ENCODE measurements around the gene P4HB.

P4HB gene

GRCh38 chr17:81869221-81870130 lies 9.1 kb upstream of the P4HB start:
- DNase-seq, result peak in 4 of 56 donors; percentile 8 to 38 (median 17)

GRCh38 chr17:81868674-81869220 lies 8.4 kb upstream of the P4HB start:
- no peak for DNase-seq

DNA sequence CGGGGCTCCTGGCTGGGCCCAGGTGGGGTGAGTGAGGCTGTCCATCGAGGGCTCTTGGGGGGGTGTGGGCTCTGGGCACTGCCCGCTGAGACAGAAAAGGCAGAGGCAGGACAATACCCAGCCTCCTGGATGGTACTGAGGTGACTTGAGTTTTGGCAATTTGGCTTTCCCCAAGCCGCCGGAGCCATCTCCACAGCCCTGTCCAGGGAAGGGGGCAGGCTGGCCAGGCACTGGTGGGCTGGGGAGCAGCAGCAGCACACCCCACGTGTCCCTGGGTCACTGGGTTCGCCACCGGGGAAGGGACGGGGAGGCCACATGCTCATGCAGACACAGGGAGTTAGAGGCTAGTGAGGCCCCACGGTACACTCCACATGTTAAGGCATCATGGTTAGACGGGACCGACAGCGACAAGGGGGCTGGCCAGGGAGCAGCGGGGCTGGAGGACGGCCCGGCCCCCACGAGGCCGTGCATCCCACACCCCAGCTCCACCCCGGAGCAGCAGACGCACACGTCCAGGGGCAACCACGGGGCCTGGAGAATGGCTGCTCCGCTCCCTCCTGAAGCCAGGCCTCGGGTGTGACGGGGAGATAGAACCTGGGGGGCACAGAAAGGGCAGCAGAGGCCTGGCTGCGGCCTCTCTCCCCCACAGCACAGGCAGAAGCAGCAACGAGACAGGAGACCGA lies 7.8 kb upstream of the P4HB start:
- DNase-seq, result no peak

DNA sequence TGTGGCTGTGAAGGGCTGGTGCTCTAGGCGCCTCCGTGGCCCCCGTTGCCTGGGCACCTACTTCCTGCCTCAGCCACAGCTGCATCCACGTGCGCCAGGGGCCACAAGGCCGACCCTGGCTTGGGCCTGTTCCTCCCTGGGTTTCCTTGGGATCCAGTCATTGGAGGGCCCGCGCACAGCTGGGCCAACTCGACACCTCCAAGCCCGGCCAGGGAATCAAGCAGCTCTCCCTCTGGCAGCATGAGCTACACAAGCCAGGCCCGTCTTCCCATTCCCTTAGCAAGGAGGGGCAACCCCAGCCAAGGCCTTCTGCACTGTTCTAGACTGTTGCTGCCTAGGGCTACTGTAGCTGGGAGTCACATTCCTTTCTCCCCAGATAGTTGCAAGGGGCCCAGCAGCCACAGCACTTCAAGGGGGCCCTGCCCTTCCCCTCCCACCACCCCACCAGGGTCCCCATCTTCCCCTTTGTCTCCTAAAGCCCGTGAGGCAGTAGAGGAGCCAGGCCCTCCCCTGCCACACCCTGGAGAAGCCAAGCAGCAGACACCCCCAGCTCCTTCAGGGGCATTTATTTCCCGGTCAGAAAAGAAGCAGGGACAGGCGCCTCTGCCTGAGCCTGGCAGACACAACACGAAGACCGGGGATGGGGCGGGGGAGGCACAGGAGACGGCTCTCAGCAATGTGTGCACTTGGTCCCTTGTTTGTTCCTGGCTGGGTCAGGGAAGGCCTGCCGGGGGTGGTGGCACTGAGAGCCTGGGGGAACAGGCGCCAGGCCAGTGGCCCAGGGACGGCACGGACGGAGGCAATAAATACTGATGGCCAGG lies 7.0 kb upstream of the P4HB start:
- DNase-seq, result peak in 1 of 56 donors; percentile 14

- DNase-seq, result no peak
These were observed 6.3 kb upstream of the P4HB start for GRCh38 chr17:81866440-81867169.

DNA sequence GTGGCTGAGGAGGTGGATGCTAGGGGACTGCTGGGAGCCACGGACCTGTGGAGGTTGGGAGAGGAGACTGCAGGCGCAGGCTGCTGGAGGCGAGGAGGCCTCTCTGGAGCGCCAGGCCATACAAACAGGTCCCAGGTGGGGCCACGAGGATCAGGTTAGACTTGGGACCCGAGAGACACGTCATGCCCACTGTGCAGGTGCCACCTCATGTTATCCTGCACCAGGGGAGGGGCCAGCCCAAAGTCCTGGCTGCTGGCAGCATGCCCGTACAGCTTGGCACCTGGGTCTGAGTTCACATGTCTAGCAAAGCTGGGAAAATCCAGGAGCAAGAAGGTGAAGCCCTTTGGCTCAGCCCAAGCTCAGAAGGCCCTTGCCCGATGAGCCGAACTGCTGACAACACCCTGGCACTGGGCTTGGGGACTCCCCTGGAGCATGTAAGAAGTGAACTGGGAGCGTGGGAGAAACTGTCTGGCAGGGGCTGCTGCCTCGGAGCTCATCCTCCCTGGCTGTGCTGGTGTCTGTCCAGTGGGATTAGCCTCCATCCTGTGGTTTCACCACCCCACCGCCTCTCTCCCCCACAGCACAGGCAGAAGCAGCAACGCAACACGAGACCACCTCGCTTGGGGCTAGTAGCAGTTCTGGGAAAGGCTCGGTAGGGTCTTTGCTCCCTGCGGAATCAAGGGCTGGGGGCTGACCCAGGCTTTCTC lies 5.6 kb upstream of the P4HB start:
- DNase-seq, result no peak

DNA sequence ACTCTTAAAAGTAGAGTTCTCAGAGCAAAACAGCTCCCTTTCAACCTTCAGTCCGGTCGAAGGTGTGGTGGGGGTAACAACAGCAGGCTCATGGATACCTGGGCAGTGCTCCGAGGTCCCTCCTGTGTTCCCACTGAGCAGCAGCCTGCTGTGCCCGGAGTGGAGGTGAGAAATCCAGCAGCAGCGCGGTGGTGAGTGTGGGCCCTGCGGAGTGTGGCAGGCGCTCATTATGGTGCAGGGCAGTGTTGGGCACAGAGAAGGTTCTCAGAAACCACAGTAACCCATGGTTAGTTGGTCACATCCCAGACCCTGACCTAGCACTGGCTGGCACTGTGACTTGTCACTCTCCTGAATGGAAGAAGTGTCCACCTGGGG lies 5.0 kb upstream of the P4HB start:
- DNase-seq, result no peak

- DNase-seq, result no peak
These were observed 3.8 kb upstream of the P4HB start for GRCh38 chr17:81863833-81864768.

GRCh38 chr17:81863123-81863675 lies 2.9 kb upstream of the P4HB start:
- DNase-seq, result no peak

- peak; percentile 97 to 100 (median 99) for DNase-seq
These were observed 627 bp upstream of the P4HB start for GRCh38 chr17:81860756-81861568.

DNA sequence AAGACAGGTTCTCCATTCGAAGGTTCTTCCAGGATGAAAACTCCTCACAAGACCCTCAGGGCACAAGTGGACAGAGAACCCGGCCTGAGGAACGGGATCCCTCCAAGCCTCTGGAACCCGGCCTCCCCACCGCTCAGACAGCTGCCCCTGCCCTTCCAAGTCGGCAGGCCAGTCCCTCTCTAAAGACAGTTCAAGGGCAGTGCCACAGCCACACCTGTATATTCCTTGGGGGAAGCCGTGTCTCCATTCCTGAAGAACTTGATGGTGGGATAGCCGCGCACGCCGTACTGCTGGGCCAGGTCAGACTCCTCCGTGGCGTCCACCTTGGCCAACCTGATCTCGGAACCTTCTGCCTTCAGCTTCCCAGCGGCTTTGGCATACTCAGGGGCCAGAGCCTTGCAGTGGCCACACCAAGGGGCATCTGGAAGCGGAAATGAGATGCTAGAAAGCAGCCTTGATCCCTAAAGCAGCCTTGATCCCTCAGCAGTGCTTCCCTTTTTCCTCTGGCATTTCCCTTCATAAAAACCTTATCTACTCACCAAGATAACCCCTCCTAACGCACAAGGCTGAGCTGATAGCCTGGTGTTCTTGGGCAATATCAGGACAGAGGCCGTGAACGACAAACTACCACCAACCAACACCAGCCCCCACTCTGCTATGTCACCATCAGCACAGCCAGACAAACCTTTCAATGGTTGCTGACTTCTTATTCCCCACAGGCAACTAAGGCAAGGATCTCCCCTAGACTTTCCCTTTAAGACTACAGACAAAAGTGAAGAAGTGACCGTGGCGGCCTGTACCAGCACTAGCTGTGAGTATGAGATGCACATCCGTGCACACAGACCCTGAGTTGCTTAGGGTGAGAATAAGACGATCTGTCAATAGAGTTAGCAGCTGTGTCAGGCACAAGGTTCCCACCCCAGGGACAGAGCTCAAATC lies 1.1 kb downstream of the P4HB start:
- no peak for DNase-seq

GRCh38 chr17:81858170-81858966 lies 2.0 kb downstream of the P4HB start:
- DNase-seq, result no peak

DNA sequence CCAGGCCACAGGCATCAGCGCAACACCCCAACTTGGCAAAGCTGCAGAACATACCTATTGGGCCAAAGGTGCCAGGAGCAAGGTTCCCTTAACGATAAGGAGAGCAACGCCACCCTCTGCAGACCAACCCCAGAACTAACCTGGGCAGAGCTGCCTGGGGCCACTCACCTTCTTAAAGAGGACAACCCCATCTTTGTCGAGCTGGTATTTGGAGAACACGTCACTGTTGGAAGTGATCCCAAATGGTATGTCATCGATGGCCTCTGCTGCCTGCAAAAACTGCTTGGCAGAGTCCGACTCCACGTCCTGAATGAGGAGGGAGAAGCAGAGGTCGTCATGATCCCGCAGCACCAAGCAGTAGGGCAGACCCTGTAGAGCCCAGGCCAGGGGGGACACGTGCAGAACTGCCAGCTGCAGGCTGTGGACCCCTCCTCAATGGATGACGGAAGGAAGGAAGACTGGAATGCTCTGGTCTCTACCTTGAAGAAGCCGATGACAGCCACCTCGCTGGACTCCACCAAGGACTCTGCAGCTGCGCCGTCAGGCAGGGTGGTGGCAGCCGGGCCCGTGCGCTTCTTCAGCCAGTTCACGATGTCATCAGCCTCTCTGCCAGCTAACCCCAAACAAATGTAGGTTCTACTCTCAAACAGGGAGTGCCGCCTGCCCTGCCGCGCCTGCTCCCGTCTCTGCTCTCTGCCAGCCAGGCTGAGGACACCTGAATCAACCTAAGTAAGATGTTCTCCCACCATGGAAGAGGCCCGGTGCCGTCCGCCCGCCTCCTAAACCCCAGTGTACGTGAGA lies 5.2 kb downstream of the P4HB start:
- no peak for DNase-seq

DNA sequence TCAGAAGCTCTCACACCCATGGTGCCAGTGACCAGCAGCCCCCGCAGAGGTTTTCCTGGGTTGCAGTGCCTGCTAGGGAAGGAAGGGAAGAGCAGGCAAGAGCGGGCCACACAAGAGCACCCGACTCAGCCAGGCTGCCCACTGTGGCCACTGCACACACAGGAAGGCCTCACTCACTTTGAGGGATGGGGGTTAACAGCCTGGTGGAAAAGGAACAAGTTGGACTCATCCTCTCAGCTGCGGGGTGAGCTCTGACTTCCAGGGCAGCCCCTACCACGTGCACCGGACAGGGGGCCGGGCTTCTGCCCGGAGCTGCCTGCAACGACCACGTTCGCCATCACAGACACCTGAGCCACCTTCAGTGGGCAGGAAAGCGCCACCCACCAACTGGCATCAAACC lies 8.1 kb downstream of the P4HB start:
- DNase-seq, result no peak

DNA sequence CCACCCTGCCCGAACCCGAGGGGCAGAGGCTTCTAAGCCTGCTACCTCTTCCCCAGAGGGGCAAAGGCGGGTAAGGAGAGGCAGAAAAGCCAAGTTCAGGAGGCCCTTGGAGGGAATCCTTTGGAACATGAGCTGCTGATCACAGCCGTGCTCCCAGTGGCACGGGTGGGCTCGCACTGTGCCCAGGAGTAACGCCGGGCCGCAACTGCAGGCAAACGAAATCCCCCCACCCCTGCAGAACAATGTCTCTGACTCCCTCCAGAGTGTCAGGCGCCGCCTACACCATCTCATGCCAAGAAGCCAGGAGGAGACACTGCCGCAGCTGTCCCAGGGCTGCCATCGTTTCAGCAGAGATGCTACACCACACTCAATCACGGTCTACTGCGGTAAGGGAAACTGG lies 8.9 kb downstream of the P4HB start:
- no peak for DNase-seq
